Stimulated activated CD4-positive, alpha-beta T cell treated with anti-CD3 and anti-CD28 coated beads, Interleukin-4, amount 100 ng/mL, for 48 hours (primary cell): Measurements from ENCODE around the gene CHAMP1.
A peak's percentile ranks its signal among the peaks of the same experiment; 100 is the strongest.
"Not testable (repeated sequence)": the region's sequence is repeated elsewhere in the genome, so short reads cannot be mapped to it uniquely, and the experiment has no call there.

Experiments used
- DNase-seq, 2 donors: peaks; one replicate each; pipeline ENCODE4 v3.0.0-alpha.2; 2020; ENCODE audit warnings: low read depth in 2 of 2

The CHAMP1 gene

DNA sequence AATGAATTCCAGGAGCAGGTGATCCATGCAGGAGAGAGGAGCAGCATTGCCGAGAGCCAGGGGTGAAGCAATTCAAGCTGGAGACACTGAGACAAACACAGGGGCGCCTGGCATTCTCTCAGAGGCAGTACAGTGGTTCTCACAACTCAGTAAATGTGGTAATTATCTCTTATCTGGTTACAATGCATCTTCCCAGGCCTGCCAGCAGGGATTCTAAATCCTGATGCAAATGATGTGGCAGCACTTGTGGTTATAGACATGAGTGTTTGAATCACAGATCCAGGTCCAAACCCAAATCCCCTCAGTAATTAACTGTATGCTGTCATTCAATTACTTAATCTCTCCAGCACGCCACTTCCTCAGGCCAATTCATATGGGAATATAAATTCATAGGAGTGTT, 19.6 kb downstream of the CHAMP1 start:
- DNase-seq, result not testable (repeated sequence)

GRCh38 chr13:114334305-114335053, 20.2 kb downstream of the CHAMP1 start:
- no peak for DNase-seq

GRCh38 chr13:114336457-114336856, 22.2 kb downstream of the CHAMP1 start:
- not testable (repeated sequence) for DNase-seq

DNA sequence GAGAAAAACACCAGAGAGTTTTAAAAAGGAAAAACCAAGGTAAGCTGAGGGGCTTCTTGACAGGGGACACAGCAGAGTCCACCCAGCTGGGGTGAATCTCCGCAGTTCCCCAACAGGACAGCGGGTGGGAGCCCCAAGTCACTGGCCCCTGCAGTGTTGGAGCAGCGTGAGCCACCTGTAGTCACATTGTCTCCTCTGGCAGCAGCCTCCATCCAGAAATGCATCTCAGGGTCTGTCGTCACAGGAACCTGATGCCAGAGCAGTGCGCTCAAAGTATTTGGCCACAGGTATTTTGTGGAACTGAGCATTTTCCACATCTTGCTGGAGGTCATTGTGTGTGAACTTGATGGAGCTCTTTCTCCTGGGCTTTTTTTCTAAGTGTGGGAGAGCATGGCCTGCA, 24.7 kb downstream of the CHAMP1 start:
- DNase-seq, result no peak

DNA sequence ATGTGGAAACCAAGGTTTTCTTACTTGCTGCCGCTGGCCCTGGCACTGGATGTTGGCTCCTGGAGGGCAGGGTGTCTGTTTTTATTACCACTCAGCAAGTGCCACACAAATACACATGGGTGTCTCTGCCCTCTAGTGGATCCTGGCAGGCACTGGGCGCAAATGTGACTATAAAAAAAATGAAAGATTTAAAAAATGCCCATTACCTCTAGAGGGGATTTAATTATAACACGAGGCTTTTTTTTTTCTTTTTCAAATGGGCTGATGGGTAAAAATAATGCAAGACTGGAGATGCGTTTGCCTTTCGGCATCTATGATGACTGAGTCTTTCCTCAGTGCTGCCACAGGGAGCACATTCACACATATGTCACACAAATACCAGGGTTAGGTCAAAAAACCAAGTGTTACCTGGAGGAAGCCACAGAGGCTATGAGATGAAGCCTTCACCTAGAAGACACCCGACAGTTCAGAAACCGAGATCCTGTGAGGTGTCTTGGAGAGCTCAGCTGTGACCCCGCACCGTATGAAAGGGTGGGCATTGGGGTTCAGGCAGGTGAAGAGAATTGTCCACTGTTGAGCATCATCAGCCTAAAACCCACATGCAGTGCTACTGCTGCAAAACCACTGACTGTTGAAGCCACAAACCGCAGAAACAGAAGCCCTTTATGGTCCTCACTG, 25.7 kb downstream of the CHAMP1 start:
- DNase-seq, result no peak

DNA sequence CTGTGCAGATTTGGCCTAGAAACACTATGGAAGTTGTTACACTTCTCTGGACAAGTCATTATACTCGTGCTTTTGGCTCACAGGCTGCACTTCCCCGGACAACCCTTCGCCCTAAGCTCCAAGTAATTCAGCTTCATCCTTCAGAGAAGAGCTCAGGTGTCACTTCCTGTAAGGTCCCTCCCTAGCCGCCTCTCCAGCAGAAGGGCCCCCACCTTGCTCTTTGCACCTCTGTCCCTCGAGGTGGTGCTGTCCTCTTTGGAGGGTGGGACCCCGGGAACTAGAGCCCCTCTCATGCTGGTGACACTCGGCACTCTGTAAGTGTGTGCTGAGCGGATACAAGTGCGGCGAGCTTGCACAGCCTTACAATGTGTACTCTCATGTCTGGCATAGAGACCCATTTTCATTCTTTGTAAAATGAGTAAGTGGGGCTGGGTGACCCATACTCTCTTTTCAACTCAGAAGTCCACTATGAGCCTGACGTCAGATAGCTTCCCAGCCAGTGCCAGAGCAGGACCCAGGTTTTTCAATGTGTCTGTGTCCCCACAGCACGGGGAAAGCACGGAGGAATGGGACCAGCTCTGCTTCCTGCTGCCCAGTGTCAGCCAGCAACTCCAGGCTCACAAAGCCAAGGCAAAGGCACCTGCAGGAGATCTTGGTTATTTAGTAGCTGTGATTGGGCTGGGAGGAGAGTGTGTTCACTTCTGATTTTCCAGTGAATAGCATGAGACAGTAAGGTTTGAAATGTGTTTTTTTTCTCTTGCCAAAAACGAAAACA, 26.9 kb downstream of the CHAMP1 start:
- DNase-seq, result no peak

- DNase-seq, result not testable (repeated sequence)
Measured at GRCh38 chr13:114347256-114347655, 33.0 kb downstream of the CHAMP1 start.

- DNase-seq, result peak; percentile 24 to 32
Measured at GRCh38 chr13:114352763-114353162, 38.5 kb downstream of the CHAMP1 start.

DNA sequence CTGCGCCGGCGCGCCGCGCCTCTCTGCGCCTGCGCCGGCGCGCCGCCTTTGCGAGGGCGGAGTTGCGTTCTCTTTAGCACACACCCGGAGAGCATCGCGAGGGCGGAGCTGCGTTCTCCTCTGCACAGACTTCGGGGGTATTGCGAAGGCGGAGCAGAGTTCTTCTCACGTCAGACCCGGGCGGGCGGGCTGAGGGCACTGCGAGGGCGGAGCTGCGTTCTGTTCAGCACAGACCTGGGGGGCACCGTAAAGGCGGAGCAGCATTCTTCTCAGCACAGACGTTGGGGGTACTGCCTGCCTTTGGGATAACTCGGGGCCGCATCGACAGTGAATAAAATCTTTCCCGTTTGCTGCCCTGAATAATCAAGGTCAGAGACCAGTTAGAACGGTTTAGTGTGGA, 39.1 kb downstream of the CHAMP1 start:
- DNase-seq, result not testable (repeated sequence)
